Gastrocnemius medialis (tissue), 4 donors: Measurements from ENCODE around the gene SPATA2.

Source experiments
- CTCF ChIP-seq, 5 experiments: fragments of 450-650 bp in 3 of 5; fragments of 200-600 bp in 2 of 5; sonication (generic) in 2 of 5; IDR thresholded peaks in 4 of 5; conservative IDR thresholded peaks in 1 of 5; 1 replicate in 4 of 5; 2 replicates in 1 of 5; pipeline ENCODE4 v1.5.1; 2016 to 2019; ENCODE audit warnings: antibody characterized with exemption in 5 of 5, mild to moderate bottlenecking in 3 of 5, moderate library complexity in 3 of 5
- POLR2A ChIP-seq, 2 donors: fragments of 450-650 bp; IDR thresholded peaks; one replicate each; pipeline ENCODE4 v1.6.1; 2017; ENCODE audit warnings: antibody characterized with exemption in 2 of 2, mild to moderate bottlenecking in 2 of 2, moderate library complexity in 2 of 2

GRCh38 chr20:49955167-49955566 lies 39.8 kb upstream of the SPATA2 start:
- no peak for TF ChIP-seq CTCF (IDR thresholded peaks at IDR 0.05 in 4 of 5, conservative IDR thresholded peaks at IDR 0.05 in 1 of 5)
- TF ChIP-seq POLR2A (IDR thresholded peaks at IDR 0.05) = no peak
